HepG2 (cell line): ENCODE measurements around the gene KPNB1. TPM values are rescaled to one million over a fixed set of nuclear protein-coding genes. Genes with fewer than 3 reads are reported as not detected.

ENCODE experiments used
- ATF7 ChIP-seq, 2 experiments: fragments of 450-650 bp in 1 of 2; sonication (generic) in 1 of 2; formaldehyde crosslinking in 1 of 2; IDR thresholded peaks; 2 replicates each; pipeline versions ENCODE4 v1.4.0 to v1.6.1; 2016 to 2020; ENCODE audit warnings: antibody characterized with exemption in 1 of 2, mild to moderate bottlenecking in 1 of 2, missing genetic modification reagents in 1 of 2
- FOXM1 ChIP-seq: sonication (generic); formaldehyde crosslinking; IDR thresholded peaks from 2 replicates; pipeline ENCODE4 v1.5.0; 2020; ENCODE audit warnings: missing genetic modification reagents
- GATAD1 ChIP-seq: IDR thresholded peaks from 2 replicates; pipeline ENCODE4 v1.6.1; 2016; ENCODE audit warnings: missing genetic modification reagents, missing compliant biosample characterization
- HIVEP1 ChIP-seq: sonication (generic); formaldehyde crosslinking; IDR thresholded peaks from 2 replicates; pipeline ENCODE4 v1.4.0; 2020; ENCODE audit warnings: mild to moderate bottlenecking, missing genetic modification reagents
- PHF21A ChIP-seq: sonication (generic); formaldehyde crosslinking; IDR thresholded peaks from 2 replicates; pipeline ENCODE4 v1.5.0; 2020; ENCODE audit warnings: mild to moderate bottlenecking, missing genetic modification reagents
- SIN3B ChIP-seq: fragments of 150-350 bp; IDR thresholded peaks from 2 replicates; pipeline ENCODE4 v1.6.1; 2014; ENCODE audit warnings: low read length
- SKI ChIP-seq: fragments of 450-650 bp; IDR thresholded peaks from one replicate; pipeline ENCODE4 v1.6.1; 2018; ENCODE audit warnings: mild to moderate bottlenecking; ENCODE audit not compliant: partially characterized antibody
- SOX5 ChIP-seq: IDR thresholded peaks from 2 replicates; pipeline ENCODE4 v1.6.1; 2016; ENCODE audit warnings: borderline replicate concordance
- SP140L ChIP-seq: sonication (generic); formaldehyde crosslinking; IDR thresholded peaks from 2 replicates; pipeline ENCODE4 v1.4.0; 2020; ENCODE audit warnings: missing genetic modification reagents, borderline replicate concordance
- TCF12 ChIP-seq, 2 experiments: fragments of 450-650 bp in 1 of 2; sonication (generic) in 1 of 2; formaldehyde crosslinking in 1 of 2; IDR thresholded peaks; 2 replicates each; pipeline versions ENCODE4 v1.6.1 to v1.8.0; 2017 to 2022; ENCODE audit warnings: antibody characterized with exemption in 1 of 2, mild to moderate bottlenecking in 1 of 2, missing genetic modification reagents in 1 of 2, moderate library complexity in 1 of 2
- TFDP1 ChIP-seq: IDR thresholded peaks from 2 replicates; pipeline ENCODE4 v1.6.1; 2016; ENCODE audit warnings: missing compliant biosample characterization, missing genetic modification reagents, borderline replicate concordance
- ZNF788 ChIP-seq: sonication (generic); formaldehyde crosslinking; IDR thresholded peaks from 2 replicates; pipeline ENCODE4 v1.5.0; 2020; ENCODE audit warnings: mild to moderate bottlenecking, missing genetic modification reagents, borderline replicate concordance
- ZNF792 ChIP-seq: IDR thresholded peaks from 2 replicates; pipeline ENCODE4 v1.6.1; 2016
- ZNF800 ChIP-seq: sonication (generic); formaldehyde crosslinking; IDR thresholded peaks from 2 replicates; pipeline ENCODE4 v1.4.0; 2020; ENCODE audit warnings: missing genetic modification reagents
- ZSCAN25 ChIP-seq: sonication (generic); formaldehyde crosslinking; IDR thresholded peaks from 2 replicates; pipeline ENCODE4 v1.8.0; 2022; ENCODE audit warnings: mild to moderate bottlenecking, missing genetic modification reagents
- polyA plus RNA-seq, 8 experiments: library from polyadenylated mRNA; depleted of rRNA in 3 of 8; stranded (reverse) in 7 of 8; unstranded in 1 of 8; fragments of >200 nt; fragmentation: Illumina TruSeq in 4 of 8; extraction: Trizol in 4 of 8; gene quantifications; 2 replicates each; pipeline versions ENCODE4 v1.2.1 to v1.2.3, GENCODE V29; 2011 to 2016; ENCODE audit warnings: low read depth in 4 of 8, missing spikeins in 1 of 8, mixed read lengths in 1 of 8; ENCODE audit not compliant: insufficient read depth in 1 of 8
- total RNA-seq, 5 experiments: library from RNA; depleted of rRNA; stranded (reverse); fragments of >200 nt; fragmentation: Illumina TruSeq; extraction: Trizol; gene quantifications; 2 replicates each; pipeline ENCODE4 v1.2.3, GENCODE V29; 2016; ENCODE audit warnings: low read depth in 1 of 5
- TF ChIP-seq, protein P1 (sequence below): IDR thresholded peaks from 2 replicates; pipeline ENCODE4 v1.6.1; 2016
- TF ChIP-seq, protein P2 (sequence below): IDR thresholded peaks from 2 replicates; pipeline ENCODE4 v1.6.1; 2016; ENCODE audit warnings: missing compliant biosample characterization, missing genetic modification reagents, borderline replicate concordance
- TF ChIP-seq, protein P3 (sequence below): sonication (generic); formaldehyde crosslinking; IDR thresholded peaks from 2 replicates; pipeline ENCODE4; 2020; ENCODE audit warnings: missing genetic modification reagents, mild to moderate bottlenecking, borderline replicate concordance

The KPNB1 gene
- total and polyA plus RNA-seq, 2 of the 13 experiments (the other 11 are each of a cell fraction or from before 2014, with no cell fraction given), result 164 to 424 TPM

GRCh38 chr17:47686664-47687327, 37.1 kb downstream of the KPNB1 start (continued):
- TF ChIP-seq, protein P1, sequence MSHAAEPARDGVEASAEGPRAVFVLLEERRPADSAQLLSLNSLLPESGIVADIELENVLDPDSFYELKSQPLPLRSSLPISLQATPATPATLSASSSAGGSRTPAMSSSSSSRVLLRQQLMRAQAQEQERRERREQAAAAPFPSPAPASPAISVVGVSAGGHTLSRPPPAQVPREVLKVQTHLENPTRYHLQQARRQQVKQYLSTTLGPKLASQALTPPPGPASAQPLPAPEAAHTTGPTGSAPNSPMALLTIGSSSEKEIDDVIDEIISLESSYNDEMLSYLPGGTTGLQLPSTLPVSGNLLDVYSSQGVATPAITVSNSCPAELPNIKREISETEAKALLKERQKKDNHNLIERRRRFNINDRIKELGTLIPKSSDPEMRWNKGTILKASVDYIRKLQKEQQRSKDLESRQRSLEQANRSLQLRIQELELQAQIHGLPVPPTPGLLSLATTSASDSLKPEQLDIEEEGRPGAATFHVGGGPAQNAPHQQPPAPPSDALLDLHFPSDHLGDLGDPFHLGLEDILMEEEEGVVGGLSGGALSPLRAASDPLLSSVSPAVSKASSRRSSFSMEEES (CRISPR knock-in tag), result peak; percentile 83
- TF ChIP-seq ATF7 (IDR thresholded peaks at IDR 0.05) (peak; percentile 9; the same call in 1 of the 2 replicates), ATF7 (CRISPR knock-in tag; IDR thresholded peaks at IDR 0.05) (no peak), ZSCAN25 (0 out of 2 replicates have a peak, but pooled peaks have one; percentile 61), SP140L (CRISPR knock-in tag) (no peak), ZNF800 (CRISPR knock-in tag) (no peak), ZNF788 (no peak), ZNF792 (CRISPR knock-in tag) (no peak), SKI (peak; percentile 77), HIVEP1 (CRISPR knock-in tag) (no peak), TCF12 (IDR thresholded peaks at IDR 0.05) (no peak), TCF12 (CRISPR knock-in tag; IDR thresholded peaks at IDR 0.05) (0 out of 2 replicates have a peak, but pooled peaks have one; percentile 15), GATAD1 (CRISPR knock-in tag) (peak; percentile 11; the same call in 1 of the 2 replicates), TFDP1 (CRISPR knock-in tag) (no peak), SOX5 (no peak; the same call in 1 of the 2 replicates), SIN3B (no peak), PHF21A (CRISPR knock-in tag) (no peak), FOXM1 (CRISPR knock-in tag) (no peak)
- TF ChIP-seq, protein P2, sequence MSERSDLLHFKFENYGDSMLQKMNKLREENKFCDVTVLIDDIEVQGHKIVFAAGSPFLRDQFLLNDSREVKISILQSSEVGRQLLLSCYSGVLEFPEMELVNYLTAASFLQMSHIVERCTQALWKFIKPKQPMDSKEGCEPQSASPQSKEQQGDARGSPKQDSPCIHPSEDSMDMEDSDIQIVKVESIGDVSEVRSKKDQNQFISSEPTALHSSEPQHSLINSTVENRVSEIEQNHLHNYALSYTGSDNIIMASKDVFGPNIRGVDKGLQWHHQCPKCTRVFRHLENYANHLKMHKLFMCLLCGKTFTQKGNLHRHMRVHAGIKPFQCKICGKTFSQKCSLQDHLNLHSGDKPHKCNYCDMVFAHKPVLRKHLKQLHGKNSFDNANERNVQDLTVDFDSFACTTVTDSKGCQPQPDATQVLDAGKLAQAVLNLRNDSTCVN (CRISPR knock-in tag), result 0 out of 2 replicates have a peak, but pooled peaks have one; percentile 45
- TF ChIP-seq, protein P3, sequence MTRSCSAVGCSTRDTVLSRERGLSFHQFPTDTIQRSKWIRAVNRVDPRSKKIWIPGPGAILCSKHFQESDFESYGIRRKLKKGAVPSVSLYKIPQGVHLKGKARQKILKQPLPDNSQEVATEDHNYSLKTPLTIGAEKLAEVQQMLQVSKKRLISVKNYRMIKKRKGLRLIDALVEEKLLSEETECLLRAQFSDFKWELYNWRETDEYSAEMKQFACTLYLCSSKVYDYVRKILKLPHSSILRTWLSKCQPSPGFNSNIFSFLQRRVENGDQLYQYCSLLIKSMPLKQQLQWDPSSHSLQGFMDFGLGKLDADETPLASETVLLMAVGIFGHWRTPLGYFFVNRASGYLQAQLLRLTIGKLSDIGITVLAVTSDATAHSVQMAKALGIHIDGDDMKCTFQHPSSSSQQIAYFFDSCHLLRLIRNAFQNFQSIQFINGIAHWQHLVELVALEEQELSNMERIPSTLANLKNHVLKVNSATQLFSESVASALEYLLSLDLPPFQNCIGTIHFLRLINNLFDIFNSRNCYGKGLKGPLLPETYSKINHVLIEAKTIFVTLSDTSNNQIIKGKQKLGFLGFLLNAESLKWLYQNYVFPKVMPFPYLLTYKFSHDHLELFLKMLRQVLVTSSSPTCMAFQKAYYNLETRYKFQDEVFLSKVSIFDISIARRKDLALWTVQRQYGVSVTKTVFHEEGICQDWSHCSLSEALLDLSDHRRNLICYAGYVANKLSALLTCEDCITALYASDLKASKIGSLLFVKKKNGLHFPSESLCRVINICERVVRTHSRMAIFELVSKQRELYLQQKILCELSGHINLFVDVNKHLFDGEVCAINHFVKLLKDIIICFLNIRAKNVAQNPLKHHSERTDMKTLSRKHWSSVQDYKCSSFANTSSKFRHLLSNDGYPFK (CRISPR knock-in tag), result no peak
